ENCODE data around the gene VAV2.
A peak's percentile ranks its signal among the peaks of the same experiment; 100 is the strongest.

VAV2 gene

DNA sequence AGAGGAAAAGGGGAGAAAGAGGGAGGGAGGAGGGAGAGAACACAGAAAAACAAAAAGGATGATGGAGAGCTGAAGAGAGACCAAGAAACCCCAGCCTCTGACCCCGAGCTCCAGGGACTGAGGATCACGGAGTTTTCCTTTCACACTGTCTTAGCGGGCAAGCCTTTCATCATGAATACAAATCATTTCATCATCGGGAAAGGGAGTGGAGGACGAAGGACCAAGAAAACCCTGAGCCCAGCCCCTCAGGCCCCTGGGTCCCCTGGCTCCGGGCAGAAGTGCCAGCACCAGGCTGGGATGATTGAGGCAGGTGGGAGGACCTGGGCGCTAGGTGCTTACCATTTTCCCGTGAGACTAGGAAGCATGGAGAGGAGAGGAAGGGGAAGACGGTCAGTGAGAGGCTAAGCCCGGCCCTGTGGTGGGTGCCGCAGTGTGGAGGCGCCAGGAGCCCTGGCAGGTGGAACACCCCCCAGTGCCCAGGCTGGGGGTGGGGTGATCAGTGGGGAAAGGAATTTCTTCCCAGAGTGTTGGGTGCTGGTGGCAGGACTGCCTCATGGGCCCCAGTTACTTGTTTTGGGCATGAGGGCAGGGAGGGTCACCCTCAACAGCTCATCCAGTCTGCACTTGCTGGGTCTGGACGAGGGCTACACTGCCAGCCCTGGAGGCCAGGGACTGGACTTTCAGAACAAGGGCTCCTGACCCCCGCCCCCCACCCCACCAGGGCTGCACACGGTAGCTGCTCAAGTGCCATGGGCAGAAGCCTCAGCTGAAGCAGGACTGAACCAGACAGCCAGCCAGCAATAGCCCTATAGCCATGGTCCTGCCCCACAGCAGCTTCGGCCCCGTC is 205.0 kb downstream of the VAV2 start:
- no peak for DNase-seq (ENCODE audit: low spot score)

DNA sequence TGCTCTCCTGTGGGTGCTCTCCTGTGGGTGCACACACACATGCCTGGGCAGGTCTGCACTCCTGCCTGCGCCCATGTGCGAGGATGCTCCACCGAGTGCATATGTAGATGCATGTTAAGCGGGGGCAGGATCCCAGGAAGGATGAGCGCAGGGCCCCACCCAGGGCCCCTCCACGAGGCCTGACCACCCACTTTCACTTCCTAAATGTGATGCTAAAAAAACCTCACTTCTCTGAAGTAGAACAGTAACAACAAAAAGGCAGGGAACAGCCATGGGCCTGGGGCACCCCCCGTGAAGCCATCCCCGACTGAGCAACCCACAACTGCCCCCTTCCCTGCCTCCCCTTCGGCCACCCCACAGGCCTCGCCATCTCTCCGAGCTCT is 205.8 kb downstream of the VAV2 start:
- no peak for DNase-seq (ENCODE audit: low spot score)

DNA sequence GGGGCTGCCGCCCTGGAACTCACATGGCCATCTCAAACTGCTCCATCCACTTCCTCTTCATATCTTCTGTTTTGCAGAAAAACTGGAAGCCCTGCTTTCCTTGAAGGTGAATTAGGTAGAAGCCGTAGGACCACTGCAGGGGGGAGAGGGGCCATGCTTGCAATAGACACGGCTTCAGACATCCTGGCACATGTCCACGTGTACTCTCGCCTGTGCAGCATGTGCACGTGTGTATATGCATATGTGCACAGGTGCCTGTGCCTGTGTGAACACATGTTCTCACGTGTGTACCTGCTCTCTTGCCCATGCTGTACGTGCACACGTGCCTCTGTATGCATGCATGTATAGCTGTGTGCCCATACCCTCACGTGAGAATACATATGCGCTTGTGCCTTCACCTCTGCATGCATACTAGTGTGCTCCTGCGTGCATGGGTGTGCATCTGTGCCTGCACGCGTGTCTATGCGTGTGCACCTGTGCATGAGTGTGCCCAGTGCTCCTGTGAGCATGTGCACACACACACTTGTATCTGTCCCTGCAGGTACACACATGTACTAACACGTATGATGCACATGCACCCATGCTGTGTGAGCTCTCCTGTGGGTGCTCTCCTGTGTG is 206.3 kb downstream of the VAV2 start:
- DNase-seq (ENCODE audit: low spot score), result no peak

DNA sequence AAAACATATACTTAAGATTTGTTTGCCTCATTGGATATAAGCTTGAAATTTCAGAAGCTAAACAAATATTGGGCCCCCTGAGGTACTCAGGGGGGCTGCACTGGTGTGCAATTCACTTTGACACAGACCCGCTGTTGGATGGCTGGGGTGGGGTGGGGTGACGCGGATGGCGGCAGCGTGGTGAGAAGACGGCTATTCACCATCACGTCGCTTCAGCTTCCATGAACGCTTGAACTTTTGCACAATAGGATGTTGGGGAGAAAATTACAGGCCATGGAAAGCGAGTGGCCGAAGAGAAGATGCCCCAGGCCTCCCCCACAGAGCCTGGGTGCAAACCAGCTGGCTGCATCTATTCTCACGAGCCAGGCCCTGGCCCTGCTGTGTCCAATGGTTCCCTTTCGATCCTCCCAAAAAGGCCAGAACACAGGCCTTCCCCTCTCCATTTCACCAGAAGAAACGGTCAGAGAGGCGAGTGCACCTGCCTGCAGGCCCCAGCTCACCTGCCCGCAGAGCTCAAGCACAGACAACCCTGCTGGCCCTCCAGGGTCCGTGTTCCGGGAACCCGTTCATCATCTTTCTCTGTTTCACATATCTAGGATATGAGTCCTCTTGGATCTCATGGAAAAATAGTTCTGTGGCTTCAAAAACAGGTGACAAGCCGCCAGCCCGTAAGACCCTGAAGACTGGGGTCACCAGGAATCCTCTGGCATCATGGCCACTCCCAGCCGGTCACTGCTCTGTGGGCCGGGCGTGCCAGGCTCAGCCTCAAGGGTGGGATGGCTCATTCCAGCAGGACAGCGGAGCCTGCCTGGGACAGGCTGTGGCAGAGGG is 207.2 kb downstream of the VAV2 start:
- DNase-seq (ENCODE audit: low spot score), result no peak

DNA sequence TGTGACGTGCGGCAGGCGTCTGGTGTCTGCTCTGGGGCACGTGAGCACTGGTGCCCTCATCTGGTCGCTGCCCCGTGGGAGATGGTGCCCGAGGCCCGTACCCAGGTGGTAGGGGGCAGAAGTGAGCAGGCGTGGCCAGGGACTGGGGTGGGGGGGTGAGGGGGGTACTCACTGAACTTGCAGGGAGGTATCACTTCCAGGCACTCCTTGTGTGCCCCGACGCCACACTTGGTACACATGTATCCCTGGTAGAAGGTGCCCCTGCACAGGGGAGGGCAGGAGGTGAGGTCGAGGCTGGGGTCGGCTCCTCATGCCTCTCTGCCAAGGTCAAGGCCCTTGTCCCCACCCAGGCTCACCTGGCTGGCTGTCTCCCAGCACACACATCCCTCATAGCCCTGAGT is 208.8 kb downstream of the VAV2 start:
- no peak for DNase-seq (ENCODE audit: low spot score)

DNA sequence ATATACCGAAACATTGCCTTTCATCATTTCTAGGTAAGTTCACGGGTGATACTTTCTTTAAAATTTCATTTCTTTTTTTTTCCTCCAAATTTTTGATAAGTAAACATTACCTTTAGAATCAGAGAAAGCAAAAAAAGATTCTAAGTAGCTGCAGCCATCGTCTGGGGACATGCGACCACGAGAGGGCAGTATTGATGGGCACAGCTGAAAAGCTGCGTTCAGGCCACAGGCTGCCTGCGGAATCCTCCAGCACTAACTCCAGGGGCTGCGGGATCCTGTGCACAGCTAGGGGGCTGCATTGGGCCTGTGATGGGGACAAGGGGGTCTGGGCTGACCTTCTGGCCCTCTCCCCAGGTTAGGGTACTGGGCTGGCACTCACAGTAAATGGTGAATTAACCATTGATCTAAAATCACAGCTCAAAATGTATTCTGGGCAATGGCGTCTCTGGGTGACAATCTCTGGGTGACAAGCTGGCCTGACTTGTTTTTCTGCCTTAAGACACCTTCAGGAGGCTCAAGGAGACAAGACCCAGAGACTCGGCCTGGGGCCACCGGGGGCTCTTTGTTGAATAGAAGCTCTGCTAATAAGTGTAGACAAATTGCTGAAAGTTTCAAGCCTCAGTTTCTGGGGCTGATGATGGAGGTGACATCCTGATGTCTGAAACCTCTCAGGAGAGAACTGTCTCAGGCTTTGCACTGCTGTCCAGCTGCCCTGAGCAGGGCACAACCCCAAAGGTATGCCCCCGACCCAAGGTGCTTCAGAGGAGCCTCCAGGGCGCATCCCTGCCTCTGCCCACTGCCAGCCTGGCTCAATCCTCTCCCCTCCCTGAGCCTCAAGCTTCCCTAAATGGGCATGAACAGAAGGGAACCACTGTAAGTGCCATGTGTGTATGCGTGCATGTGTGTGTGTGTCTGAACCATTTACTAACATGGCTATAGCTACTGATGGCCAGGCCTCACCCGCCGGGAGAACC is 209.7 kb downstream of the VAV2 start:
- peak; percentile 66 for DNase-seq (ENCODE audit: low spot score)

DNA sequence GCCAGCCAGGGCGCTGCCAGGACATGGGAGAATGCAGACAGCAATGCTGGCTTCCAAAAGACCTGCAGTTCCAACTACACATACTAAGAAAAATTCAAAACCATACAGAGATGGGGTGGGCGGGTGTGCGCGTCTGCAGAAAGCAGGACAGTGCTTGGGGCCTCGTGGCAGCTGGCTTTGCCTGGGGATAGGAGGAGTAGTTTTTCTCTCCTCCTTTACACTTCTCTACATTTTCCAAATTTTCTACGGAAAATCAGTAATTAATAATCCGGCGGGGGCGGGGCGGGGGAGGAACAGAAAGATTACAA is 210.3 kb downstream of the VAV2 start:
- DNase-seq (ENCODE audit: low spot score), result no peak

DNA sequence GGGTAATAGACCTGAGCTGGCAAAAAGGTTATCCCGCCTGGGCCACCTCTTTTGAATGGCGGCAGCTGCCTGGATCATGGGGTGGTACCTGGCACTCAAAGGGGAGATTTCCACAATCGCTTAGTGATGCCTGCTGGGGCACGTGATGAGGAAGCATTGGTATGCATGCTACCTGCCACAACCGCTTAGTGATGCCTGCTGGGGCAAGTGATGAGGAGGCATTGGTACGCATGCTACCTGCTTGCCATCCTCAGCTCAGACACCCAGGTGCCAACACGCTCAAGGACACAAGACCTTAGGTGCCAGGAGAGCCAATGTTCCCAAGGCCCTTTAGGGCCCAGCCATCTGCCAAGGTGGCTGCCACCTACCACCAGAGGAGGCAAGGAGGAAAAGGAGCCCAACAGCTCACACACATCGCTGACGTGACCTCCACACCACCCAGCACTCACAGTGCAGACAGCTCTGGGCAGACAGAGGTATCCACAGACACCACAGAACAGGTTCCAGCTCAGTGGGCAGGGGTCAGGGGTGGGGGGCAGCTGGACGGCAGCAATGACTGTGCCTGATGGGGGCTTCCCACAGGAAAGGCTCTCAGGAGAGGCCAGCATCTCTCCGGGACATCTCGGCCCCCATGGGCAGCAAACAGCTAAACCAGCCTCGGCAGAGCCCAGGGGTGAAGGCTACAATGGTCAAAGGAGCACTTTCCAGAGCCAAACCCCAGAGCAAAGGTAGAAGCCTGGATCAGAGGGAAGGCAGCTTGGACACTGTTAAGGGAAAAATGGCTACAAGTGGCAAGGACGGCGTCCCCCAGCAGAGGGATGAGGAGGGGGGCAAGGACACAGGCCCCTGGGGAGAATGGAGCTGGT is 210.9 kb downstream of the VAV2 start:
- no peak for DNase-seq (ENCODE audit: low spot score)

DNA sequence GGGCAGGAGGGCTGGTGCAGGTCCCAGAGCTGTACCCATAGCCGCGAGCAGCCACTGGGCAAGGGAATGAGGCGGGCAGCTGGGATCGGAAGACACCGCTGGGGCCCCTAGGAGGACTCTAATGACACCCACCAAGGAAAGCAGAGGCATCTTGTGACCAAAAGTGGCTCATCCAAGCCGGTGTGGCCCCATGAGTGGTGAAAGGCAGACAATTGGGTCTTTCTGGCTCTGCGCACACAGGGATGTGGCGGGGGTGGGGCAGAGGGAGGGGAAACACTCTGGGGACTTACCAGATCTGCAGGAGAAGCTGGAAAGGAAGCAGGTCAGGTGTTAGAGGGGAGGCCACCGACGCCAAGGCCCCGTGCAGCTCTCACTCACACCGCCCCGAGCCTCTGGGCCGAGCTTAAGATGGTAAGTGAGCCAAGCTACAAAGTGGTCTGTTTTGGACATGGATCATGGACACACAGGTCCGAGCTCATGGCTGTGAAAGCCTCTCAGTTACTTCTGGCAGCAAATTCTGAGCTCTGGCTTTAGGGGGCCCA is 211.6 kb downstream of the VAV2 start:
- DNase-seq (ENCODE audit: low spot score), result no peak

DNA sequence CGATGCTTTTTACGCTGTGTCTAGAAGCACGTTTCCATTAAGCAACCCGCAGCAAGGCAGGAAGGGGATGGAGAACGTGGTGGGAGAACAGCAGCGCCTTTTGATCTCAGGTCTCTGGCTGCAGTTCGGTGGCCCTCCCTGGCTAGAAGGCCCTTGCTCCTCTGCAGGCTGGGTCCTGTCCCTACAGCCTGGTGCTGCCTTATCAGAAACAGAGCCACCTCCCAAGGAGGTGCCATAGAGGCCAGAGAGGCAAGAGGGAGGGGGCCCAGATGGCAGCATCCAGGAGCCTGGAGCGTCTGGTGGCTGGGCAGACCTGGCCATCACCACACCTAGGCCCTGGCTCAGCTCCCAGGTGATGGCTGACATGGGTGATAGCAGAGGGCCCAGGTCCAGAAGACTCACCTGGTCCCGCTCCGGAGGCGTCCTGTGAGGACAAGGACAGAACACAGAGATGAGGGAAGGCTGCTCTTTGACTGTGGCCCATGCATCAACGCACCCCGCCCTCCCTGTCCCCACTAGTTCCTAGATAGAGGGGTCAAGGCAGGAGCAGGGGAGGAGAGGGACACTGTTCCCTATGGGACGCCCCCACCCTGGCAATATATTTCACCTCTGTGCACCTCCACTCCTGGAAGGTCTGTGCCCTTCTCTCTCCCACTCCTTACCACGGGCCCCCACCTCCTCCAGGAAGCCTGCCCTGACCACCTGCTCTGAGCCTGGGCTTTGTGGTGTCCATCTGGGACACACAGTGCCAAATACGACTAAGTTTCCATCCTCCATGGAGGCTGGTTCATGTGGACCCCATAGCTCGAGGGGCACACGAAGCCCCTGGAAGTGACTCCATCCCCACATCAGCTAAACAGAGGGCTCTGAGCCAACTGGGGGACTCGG is 212.4 kb downstream of the VAV2 start:
- DNase-seq (ENCODE audit: low spot score), result no peak

DNA sequence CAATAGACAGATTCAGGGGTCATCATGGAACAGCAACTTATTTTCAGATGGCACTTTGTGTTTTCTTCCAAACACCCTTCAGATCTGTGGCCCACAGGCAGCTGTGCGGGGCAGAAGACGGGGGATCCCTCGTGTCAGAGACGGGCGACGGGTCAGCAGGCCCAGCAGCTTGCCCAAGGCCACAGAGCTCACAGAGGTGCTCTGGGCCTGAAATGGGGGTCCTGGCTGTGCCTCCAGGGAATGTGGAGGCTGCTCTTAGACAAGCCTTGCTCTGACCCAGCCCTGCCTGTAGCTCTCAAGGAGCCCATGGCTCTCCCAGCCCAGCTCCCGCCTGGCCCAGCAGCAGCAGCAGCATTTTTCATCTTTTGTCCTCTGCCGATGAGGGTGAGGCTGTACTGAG is 213.0 kb downstream of the VAV2 start:
- no peak for DNase-seq (ENCODE audit: low spot score)

DNA sequence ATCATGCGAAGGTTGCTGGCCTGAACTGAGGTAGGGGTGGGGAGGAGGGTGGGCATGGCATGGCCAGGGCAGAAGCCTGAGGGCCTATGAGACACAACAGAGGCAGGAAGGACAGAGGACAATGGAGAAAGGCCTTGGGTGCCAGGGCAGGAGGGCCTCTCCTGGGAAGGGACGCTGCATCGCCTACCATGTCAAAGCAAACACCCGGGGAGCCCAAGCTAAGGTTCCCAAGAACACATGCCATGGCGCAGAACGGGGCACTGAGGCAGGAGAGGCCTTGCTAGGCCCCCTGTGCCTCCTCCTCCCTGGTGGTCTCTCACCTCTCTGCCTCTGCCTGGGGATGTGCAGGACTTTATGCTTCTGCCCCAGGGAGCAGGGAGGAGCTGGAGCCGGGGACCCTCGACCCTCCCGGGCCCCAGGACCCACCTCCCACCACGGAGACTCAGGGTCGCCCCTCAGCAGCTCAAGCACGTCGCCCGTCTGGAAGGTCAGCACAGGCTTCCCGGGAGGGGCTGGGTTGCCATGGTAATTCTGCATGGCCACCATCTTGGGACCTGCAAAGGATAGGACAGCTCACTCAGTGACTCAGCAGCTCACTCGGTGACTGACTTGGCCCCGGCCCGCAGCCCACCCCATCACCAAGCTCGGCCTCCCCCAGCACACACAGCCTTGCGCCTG is 213.6 kb downstream of the VAV2 start:
- no peak for DNase-seq (ENCODE audit: low spot score)

DNA sequence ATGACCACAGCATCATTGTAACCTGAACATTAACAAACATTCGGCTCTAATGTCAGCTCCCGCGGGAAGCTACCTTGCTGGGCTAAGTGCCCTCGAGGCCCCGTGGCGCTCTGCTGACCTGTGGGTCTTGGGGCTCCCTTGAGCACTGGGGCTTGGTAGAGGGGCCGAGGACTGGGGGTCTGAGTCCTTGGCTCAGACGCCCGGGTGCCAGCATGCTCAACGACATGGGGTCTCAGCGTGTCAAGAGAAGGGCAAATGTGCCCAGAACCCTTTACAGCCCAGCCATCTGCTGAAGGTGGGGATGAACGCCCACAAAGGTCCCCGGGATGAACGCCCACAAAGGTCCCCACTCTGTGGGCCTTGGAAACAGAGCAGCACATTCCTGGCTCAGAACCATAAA is 214.3 kb downstream of the VAV2 start:
- DNase-seq (ENCODE audit: low spot score), result no peak

DNA sequence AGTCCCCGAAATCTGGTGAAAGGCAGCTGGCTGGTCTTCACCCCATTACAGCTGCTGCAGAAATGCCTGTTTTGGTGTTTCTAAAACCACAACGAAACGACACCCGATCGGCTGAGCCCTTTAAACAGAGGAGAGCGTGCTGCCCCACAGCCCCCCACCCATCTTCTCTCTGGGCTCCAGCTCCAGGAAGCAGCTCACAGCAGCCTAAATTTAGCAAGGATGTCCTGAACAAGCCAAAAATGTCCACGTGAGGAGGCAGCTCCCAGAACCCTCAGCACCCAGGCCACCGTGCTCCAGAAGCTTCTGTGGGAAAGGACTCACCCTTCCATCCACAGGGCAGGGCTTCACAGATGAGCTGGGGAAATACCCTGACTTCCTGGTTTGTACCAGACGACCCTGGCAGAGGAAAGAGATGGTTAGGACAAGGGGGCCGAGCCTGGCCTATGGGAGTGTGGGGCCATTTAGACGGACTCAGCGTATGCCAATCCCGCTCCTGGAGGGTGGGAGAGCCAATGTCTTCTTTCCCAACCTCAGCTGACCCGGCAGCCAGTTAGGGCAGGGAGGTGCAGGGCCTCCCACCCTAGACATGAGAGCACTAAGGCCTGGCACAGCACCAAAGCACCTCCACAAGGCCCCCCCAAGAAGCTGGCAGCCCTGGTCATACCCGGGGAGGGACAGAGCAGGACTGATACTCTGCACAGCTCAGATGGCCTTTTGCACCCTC is 214.9 kb downstream of the VAV2 start:
- no peak for DNase-seq (ENCODE audit: low spot score)

DNA sequence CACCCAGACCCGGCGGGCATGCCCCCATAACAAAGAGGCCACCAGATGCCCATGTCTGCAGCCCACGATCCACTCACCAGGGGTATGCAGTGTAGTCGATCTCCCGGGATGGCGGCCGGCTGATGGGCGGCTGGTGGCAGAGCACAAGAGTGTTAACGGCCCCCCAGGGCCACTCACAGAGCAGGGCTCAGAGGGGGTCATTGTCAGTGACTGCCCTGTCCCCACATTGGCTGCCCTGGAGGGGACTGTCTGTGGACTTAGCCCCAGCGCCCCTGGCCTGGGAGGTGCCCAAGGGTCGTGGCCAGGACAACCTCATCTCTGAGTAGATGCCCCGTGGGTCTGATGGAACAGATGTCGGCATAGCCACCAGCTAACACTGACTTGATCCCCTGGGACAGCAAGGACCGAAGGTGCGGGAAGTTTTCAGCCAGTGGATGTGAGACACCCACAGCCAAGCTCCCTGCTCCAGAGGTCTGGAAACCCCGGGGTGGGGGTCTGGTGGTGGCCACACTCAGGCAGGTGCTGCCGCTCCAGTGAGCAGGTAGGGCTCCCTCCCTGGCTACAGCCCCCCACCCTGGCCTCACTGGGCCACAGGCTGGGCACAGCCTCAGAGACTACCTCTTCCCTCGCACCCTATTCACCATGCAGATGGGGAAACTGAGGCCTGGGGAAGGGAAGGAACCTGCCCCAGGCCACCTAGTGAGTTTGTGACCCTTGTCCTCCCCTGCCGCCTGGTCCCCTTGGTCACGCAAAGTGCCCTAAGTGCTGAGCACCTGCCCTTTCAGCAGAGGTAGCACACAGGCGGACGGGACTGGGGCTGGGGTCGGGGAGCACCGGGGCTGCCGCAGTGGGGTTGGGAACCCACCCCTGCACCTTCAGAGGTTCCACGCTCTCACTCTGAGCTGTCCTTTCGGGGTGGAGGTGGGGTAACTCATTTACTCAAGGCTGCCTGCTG is 215.9 kb downstream of the VAV2 start:
- DNase-seq (ENCODE audit: low spot score), result no peak

DNA sequence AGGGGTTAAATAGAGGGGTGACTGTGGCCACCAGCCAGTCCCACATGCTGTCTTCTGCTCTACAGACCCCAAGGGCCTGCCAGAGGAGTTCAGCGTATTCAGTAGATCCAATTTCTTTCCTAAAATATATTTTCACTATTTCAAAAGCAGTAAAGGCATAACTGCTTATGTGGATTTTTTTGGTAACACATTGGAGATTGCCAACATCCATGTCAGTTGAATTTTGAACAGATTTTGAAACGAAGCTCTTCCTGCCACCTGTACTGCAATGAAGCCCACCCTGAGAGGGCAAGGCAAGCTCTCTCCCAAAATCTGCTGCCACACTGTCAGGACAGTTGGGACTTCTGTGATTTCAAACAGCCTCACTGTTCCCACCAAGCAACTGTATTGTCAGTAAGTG is 216.8 kb downstream of the VAV2 start:
- no peak for DNase-seq (ENCODE audit: low spot score)

DNA sequence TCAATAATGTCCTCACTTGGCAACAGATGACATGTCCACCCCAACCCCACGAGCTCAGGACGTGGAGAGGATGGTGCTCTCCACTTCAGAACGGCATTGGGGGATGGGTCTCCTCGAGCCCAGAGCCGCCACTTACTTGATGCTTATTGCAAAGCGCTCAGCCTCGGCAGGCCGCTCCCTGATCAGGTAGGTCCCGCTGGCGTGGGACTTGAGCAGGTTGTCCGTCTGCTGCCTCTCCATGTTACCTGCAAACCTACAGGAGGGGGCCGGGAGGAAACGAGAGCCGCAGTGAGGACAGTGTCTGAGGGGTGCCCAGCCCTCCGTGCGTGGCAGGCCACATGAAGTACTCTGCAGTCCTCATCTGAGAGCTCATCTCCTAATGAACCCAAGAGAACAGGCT is 217.3 kb downstream of the VAV2 start:
- no peak for DNase-seq (ENCODE audit: low spot score)
